A673 (cell line): ENCODE results near the gene METTL25B. TPM values are rescaled to one million over a fixed set of nuclear protein-coding genes. Genes with fewer than 3 reads are reported as not detected.

ENCODE experiments used
- BruUV-seq: library from RNA; stranded (reverse); fragments of 400-500 nt; replicated peaks from 2 replicates; lab custom pipeline; 2021; lab: Mats Ljungman, UMichigan
- CTCF ChIA-PET: fragments of 300-600 bp; sonication (Branson Sonifier 250); formaldehyde crosslinking; loops from one replicate; lab custom pipeline; 2022; ENCODE audit warnings: antibody characterized with exemption; lab: Charles Lee
- POLR2A ChIA-PET: fragments of 300-600 bp; sonication (Branson Sonifier 250); formaldehyde crosslinking; loops from one replicate; lab custom pipeline; 2022; ENCODE audit warnings: antibody characterized with exemption; ENCODE audit not compliant: low non-redundant PET; lab: Charles Lee
- DNase-seq: peaks from one replicate; pipeline ENCODE4 v3.0.0-alpha.2; 2015; ENCODE audit warnings: low spot score
- H3K27ac ChIP-seq: fragments of 200-600 bp; sonication (generic); 2 replicates; pipeline ENCODE4 v1.5.1; 2016; ENCODE audit warnings: mixed run types, low read depth, mild to moderate bottlenecking, mixed read lengths, antibody characterized with exemption, low read length; ENCODE audit not compliant: poor library complexity, severe bottlenecking
- H3K27me3 ChIP-seq: fragments of 200-600 bp; sonication (generic); replicated peaks from 2 replicates; pipeline ENCODE4 v1.6.1; 2017; ENCODE audit warnings: mixed run types, low read depth, mild to moderate bottlenecking, mixed read lengths, antibody characterized with exemption, low read length; ENCODE audit not compliant: insufficient read depth, poor library complexity
- H3K36me3 ChIP-seq: fragments of 200-600 bp; sonication (generic); 2 replicates; pipeline ENCODE4 v1.6.1; 2016; ENCODE audit warnings: mixed run types, mild to moderate bottlenecking, mixed read lengths, antibody characterized with exemption, low read length; ENCODE audit not compliant: insufficient read depth, poor library complexity, severe bottlenecking
- H3K4me1 ChIP-seq: fragments of 200-600 bp; sonication (generic); 2 replicates; pipeline ENCODE4 v1.6.1; 2017; ENCODE audit warnings: mixed run types, mild to moderate bottlenecking, mixed read lengths, antibody characterized with exemption, low read length; ENCODE audit not compliant: insufficient read depth, poor library complexity, severe bottlenecking
- H3K4me3 ChIP-seq: fragments of 200-600 bp; sonication (generic); 2 replicates; pipeline ENCODE4 v1.5.1; 2016; ENCODE audit warnings: low read depth, mixed run types, mild to moderate bottlenecking, mixed read lengths, low read length; ENCODE audit not compliant: poor library complexity, severe bottlenecking
- H3K9me3 ChIP-seq: fragments of 200-600 bp; sonication (generic); 2 replicates; pipeline ENCODE4 v1.6.1; 2016; ENCODE audit warnings: mixed run types, low read depth, mild to moderate bottlenecking, mixed read lengths, antibody characterized with exemption, low read length; ENCODE audit not compliant: poor library complexity, severe bottlenecking
- CTCF ChIP-seq: fragments of 300-800, 200-600 bp; sonication (generic); conservative IDR thresholded peaks from 2 replicates; pipeline ENCODE4 v1.5.1; 2017; ENCODE audit warnings: low read depth, mild to moderate bottlenecking, antibody characterized with exemption, low read length, moderate library complexity, mixed read lengths
- EZH2 ChIP-seq: fragments of 200-600 bp; sonication (generic); IDR thresholded peaks from 2 replicates; pipeline ENCODE4 v1.6.1; 2017; ENCODE audit warnings: borderline replicate concordance, low read depth, mild to moderate bottlenecking, mixed read lengths, antibody characterized with exemption, low read length; ENCODE audit not compliant: poor library complexity, severe bottlenecking
- intact Hi-C: fragments of 100-400 bp; cut with micrococcal nuclease; formaldehyde crosslinking; loops from one replicate; pipeline ENCODE4 v1.10.0; 2022; ENCODE audit not compliant: unreplicated experiment
- total RNA-seq: library from RNA; stranded (reverse); gene quantifications from 2 replicates; pipeline ENCODE4 v1.2.3, GENCODE V29; 2021

The METTL25B gene
- total RNA-seq, 1 experiment from 2014 or later, result 20.2 TPM

GRCh38 chr1:156721131-156721530 lies 7.1 kb upstream of the METTL25B start:
- DNase-seq, result no peak
- POLR2A ChIA-PET, result no interaction called here
- TF ChIP-seq CTCF, result no peak
- TF ChIP-seq EZH2, result no peak
- CTCF ChIA-PET, result interaction anchor here (0.5 kb wide), 1 partner anchor 54 kb away, joined by 4 read pairs; no protein-coding TSS in a partner anchor
- Histone ChIP-seq H3K4me1 (peaks cover 10% of the 10 kb centered on the region), H3K27me3 (no peaks in the 10 kb centered on the region), H3K27ac (no peak overlapping the region), H3K4me3 (no peak overlapping the region), H3K36me3 (peaks cover 37% of the 10 kb centered on the region), H3K9me3 (no peaks in the 10 kb centered on the region)
- intact Hi-C loops, result no loop called here
- no TSS peak for BruUV-seq

- Histone ChIP-seq H3K4me1 (peaks cover 14% of the 10 kb centered on the region), H3K27me3 (no peaks in the 10 kb centered on the region), H3K9me3 (no peaks in the 10 kb centered on the region), H3K36me3 (peaks cover 37% of the 10 kb centered on the region), H3K4me3 (no peak overlapping the region), H3K27ac (no peak overlapping the region)
- no TSS peak for BruUV-seq
- CTCF ChIA-PET, result interaction anchor here (0.5 to 0.8 kb wide), 3 partner anchors 30 to 54 kb away, joined by 4 read pairs; no protein-coding TSS in a partner anchor
- POLR2A ChIA-PET, result no interaction called here
- no peak for DNase-seq
- intact Hi-C loops, result no loop called here
- TF ChIP-seq CTCF (no peak), EZH2 (no peak)
These were observed 6.7 kb upstream of the METTL25B start for GRCh38 chr1:156721535-156721934.

GRCh38 chr1:156725683-156726280 lies 2.5 kb upstream of the METTL25B start:
- Histone ChIP-seq H3K27ac (peak overlapping the region; percentile 21), H3K27me3 (no peaks in the 10 kb centered on the region), H3K9me3 (no peaks in the 10 kb centered on the region), H3K4me1 (peaks cover 23% of the 10 kb centered on the region), H3K4me3 (peak overlapping the region; percentile 95), H3K36me3 (peaks cover 37% of the 10 kb centered on the region)
- BruUV-seq, result no TSS peak
- intact Hi-C loops, result loop anchor here (1.0 kb wide), 3 partner anchors 36 to 165 kb away; partner anchors contain the start of gene NTRK1
- ChIA-PET POLR2A (interaction anchor here (0.9 to 1.2 kb wide), 3 partner anchors 34 to 37 kb away, joined by 3 to 6 read pairs (median 3); no protein-coding TSS in a partner anchor), CTCF (interaction anchor here (0.6 to 5.2 kb wide), 26 partner anchors 10 to 492 kb away, joined by 3 to 117 read pairs (median 6); partner anchors contain the start of genes CRABP2, HDGF, INSRR and MRPL24)
- DNase-seq, result peak; percentile 85
- TF ChIP-seq EZH2, result no peak
- peak; percentile 96 for TF ChIP-seq CTCF
